ENCODE data around the gene ZBED1.
"Not testable (repeated sequence)": the region's sequence is repeated elsewhere in the genome, so short reads cannot be mapped to it uniquely, and the experiment has no call there.

Gene ZBED1

DNA sequence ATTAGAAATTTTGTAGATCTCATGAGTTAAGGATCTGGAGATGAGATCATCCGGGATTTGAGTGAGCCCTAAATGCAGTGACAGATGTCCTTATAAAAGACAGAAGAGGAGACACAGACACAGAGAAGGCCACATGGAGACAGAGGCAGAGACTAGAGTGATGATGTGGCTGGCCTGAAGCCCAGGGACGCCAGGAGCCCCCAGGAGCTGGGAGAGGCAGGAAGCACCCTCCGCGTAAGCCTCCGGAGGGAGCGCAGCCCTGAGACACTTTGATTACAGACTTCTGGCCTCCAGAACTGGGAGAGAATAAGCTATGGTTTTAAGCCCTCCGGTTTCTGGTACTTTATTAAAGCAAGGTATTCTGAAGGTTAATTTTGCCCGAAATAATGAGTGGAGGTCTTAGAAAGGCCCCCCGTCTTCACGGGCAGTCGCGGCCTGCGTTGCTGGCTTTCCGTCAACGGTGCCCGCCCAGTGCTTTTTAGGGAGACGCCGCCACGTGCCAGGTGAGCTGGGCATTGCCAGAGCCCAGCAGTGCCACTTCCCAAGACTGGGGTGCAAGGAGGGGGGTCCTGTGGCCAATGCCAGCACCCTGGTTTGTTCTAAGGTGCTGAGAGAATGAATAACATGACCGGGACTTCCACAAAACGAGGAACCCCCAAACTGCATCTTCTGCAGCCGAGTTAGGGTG lies 8.1 kb downstream of the ZBED1 start:
- no peak for DNase-seq

DNA sequence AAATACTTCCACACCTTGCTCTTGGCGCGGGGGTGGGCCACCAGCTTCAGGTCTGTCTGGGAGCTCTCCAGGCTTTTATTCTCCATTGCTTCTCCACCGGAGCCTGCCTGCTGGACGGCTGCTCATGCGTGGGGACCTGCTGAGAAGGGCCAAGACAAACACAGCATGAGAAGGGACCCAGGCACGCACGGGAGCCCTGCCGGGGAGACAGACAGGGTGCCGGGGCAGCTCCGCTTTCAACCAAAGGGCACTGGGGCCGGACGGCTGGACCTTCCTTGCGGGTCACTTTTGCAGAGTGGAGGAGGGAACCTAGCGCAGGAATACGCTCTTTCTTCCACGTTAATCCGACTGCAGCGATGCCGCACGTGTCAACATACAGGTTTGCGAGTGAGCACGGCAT lies 10.1 kb downstream of the ZBED1 start:
- DNase-seq: no peak

DNA sequence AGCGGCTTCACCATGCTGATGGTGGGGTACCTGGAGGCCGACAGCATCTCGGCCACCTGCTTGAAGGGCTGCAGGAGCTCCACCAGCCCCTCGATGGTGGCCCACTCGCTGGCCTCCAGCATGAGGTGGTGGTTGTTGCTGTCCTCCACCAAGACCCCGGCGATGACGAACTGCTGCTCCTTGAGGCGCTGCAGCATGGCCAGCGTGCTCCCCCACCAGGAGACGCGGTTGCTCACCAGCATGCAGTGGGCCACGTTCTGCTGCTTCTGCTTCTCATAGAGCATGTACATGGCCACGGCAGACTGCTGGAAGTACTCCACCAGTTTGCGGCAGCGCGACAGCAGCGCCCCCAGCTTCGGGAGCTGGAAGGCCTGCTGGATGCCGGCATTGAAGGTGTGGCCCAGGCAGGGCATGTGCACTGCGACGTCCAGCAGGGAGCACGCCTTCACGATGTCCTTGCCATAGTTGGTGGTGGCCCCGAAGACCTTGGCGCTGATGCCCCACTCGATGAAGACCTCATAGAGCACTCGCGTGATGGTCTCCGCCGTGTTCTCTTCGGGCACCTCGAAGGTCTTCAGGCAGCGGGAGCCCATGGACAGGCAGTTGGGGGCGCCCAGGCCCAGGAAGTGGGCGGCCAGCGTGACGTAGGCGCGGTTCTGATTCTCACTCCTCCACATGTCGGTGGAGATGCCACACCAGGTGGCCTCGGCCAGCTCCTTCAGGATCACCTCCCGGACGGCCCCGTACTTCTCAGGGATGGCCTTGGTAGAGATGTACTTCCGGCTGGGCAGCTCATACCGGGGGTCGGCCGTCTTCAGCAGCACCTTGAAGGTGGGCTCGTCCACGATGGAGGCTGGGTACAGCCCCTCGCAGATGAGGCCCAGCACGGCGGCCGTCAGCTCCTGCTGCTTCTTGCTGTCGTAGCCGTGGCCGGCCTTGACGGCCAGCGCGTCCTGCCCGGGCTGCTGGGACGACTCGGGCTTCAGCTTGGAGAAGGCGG lies 11.0 kb downstream of the ZBED1 start:
- no peak for DNase-seq

DNA sequence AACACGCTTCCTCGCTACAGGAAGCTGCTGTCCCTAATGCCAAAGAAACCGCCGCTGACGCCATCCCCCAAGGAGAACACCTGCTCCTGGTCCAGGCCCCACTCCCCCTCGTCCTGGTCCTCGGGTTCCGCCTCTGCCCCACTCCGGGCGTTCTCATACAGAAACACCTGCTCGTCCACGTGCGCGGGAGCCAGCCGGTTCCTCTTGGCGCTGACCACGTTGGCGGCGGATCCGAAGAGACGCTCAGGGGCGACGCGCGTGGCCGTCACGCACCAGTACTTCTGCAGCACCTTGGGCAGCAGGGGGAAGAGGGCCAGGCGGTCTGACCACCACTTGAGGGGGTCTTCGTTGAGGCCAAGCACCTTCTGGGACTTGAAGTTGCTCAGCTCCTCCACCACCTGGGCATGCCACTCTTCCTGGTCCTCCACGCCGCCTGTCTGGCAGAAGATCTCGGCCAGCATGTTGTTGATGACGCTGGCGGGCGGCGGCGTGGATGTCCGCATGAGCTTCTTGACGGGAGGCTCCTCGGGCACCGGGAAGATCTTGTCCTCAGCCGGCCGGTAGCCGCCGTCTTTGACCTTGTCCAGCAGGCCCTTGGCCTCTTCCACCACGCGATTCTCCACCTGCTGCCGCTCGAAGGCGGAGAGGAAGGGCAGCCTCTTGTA lies 12.0 kb downstream of the ZBED1 start:
- no peak for DNase-seq

DNA sequence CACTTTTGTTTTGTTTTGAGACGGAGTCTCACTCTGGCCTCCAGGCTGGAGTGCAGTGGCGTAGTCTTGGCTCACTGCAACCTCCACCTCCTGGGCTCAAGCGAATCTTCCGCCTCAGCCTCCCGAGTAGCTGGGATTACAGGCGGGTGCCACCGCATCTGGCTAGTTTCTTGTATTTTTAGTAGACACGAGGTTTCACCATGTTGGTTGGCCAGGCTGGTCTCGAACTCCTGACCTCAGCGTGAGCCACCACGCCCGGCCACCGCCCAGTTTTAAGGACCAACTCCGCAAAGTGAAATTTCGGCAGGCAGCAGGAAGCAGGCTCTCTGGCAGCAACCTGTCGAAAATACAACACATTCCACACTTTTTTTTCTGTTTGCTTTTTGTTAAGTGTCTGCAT lies 13.4 kb downstream of the ZBED1 start:
- no peak for DNase-seq

DNA sequence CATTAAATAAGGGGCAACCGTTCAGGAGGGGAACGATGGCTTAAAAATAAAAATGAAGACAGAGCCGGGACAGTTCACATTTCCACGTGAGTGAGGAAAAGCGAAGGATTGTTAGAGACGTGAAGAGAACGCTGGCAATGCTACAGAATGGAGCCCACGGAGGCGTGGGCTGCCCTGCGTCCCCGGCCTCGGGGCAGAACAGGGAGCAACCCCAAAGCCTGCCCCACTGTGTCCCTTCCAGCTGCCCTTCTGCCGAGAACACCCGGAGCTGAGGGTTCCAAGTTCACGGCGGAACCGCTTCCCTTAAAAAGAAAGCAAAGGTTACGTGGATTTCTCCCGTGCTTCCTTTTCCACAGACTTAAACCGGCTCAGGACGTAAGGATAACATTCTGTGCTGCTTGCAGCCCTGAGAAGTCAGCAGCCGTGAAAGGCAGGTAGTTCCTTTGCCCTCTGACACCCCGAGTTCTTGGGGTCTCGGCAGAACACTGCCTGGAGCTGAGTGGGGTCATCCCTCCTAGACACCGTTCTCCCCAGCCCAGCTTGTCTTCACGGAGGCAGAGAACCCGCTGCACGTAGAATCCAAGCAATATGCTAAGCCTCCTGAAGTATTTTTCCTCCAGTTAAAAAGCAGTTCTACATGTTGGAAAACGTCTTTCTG lies 14.2 kb downstream of the ZBED1 start:
- DNase-seq: no peak

DNA sequence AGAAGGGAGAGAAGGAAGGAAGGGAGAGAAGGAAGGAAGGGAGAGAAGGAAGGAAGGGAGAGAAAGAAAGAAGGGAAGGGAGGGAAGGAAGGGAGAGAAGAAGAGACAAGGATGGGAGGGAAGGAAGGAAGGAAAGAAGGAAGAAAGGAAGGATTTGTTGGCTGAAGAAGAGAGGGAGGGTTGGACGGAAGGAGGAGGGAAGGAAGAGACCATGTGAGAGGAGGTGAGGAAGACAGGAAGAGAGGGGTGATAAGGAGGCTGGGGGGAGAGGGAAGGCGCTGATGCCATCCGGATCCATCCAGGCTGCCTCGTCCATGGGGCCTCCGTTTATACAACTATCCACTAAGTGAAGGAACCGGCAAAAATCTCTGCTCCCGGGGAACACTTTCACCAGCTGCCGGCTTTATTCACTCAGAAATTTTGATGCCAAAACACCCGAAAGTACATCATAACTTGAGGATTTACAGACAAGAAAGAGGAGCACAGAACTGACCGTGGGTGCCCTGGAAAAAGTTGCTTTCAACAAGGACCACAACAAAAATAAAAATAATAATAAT lies 14.9 kb downstream of the ZBED1 start:
- DNase-seq: no peak

DNA sequence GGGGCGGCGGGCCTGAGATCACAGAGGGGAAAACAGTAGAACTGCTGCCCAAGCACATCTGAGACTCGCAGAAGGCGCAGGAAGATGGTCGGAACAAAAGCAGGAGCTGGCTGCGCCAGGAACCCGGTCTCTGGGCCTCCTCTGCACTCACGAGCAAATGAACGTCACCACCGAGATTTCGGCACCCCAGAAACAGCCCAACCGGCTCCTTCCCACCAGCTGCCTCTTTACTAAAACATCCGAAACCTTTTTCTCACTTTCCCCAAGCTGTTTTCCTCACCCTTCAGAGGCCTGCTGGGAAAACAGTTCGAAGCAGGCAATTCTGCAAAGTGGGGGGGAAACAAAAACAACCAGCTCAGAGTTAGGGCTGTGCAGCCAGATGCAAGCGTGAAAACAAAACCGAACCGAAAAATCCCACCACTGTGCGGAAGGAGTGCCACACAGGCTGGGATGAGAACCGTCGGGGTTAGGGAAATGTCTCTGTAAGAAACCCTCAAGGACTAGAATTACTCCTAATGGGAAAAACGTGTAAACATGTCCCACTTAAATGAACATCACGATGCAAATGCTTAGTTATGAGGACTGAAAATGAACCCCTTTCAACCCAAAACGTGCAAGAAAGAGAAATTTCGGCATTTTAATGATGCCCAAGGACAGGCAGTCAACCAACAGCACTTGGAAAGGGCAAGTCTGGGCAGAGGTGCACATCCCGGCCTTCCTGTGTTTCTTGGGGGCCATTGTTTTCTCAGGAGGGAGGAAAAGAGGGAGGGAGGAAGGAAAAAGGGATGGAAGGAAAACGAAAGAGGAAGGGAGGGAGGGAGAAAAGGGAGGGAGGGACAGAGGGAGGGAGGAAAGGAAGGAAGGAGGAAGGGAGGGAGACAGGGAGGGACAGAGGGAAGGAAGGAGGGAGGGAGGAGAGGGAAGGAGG lies 15.8 kb downstream of the ZBED1 start:
- DNase-seq: no peak

DNA sequence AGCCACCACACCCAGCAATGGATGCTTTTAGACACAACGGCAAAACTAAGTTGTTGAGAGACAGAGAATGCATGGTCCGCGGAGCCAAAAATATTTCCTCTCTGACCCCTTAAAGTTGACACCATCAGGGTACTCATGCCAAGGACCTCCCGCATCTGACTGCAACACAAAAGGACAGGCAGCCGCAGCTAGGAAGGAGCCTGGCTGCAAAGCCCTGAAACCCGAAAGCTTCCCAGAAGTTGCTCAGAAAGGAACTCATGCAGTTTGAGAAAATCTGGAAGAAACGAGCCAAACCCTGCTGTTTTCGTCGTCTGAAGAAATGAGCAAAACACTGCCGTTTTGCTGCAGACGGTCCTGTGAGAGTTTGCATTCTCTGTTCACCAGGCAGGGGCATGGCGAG lies 16.5 kb downstream of the ZBED1 start:
- no peak for DNase-seq

DNA sequence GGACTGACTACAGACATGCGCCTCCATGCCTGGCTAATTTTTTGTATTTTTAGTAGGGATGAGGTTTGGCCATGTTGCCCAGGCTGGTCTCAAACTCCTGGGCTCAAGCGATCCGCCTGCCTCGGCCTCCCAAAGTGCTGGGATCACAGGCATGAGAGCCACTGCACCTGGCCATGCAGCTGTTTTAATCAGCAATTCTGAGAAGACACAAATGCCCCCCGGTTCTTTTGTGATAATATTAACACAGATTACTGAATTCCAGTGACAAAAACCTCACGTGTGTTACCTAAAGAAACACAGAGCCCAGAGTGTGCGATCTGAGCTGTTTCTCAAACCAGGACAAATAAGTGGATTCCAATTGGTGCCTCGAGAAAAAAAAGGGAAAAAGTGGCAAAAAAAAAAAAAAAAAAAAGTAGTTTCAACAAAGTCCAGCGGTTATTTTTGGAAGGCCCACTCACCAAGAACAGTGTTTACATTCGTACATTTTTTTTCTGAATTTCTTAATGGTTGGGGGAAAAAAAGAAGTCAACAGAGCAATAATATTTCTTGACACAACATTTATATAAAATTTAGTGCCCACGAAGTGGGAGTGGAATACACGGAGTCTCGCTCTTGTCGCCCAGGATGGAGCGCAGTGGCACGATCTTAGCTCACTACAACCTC lies 17.2 kb downstream of the ZBED1 start:
- DNase-seq: no peak

DNA sequence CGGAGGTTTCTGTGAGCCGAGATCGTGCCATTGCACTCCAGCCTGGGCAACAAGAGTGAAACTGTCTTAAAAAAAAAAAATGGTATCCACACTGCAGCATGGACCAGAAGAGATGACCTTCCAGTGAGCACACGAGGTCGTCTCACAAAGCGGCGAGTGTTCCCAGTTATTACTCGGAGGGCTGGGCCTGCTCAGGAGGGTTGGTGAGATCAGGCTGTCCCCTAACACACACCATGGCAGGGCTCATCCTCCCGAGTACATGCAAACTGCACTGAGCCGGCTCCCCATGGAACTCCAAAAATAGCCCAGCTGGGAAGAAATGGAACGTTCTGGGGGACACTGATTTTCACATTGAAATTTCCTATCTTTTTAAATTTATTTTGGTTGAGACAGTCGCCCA lies 19.2 kb downstream of the ZBED1 start:
- DNase-seq: not testable (repeated sequence)

DNA sequence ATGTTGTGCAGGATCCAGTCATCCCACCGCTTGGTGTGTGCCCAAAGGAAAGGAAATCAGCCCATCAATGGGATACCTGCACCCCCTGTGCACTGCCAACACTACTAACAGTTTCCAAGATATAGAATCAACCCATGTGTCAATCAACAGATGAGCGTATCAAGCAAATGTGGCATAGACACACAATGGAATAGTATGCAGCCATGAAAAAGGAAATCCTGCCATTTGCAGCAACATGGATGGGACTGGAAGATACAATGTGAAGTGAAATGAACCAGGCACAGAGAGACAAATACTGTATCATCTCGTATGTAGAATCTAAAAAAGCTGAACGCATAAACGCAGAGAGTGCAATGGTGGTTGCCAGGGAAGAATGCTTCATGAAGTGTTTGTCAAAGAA lies 20.8 kb downstream of the ZBED1 start:
- DNase-seq: not testable (repeated sequence)

DNA sequence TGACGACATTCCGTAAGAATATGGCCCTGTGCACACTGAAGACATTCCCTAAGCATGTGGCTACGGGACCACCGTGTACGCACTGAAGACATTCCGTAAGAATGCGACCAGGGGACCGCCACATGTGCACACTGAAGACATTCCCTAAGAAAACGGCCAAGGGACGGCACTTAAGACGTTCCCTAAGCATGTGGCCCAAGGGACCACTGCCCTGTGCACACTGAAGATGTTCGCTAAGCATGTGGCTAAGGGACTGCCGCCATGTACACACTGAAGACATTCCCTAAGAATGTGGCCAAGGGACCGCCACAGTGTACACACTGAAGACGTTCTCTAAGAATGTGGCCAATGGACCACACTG lies 21.4 kb downstream of the ZBED1 start:
- no peak for DNase-seq

DNA sequence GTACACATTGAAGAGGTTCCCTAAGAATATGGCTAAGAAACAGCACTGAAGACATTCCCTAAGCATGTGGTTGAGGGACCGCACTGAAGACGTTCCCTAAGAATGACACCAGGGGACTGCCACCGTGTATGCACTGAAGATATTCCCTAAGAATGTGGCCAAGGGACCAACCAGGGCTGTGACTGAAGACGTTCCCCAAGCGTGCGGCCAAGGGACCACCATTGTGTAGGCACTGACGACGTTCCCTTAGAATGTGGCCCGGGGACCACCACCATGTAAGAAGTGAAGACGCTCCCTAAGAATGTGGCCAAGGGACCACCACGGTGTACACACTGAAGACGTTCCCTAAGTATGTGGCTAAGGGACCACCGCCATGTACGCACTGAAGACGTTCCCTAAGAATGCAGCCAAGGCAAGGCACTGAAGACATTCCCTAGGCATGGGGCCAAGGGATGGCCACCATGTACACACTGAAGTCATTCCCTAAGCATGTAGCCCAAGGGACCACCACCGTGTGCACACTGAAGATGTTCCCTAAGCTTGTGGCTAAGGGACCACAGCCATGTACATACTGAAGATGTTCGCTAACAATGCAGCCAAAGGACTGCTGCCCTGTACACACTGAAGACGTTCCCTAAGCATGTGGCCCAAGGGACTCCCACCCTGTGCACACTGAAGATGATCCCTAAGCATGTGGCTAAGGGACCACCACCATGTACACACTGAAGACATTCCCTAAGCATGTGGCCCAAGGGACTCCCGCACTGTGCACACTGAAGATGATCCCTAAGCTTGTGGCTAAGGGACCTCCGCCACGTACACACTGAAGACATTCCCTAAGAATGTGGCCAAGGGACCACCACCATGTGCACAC lies 22.0 kb downstream of the ZBED1 start:
- no peak for DNase-seq

DNA sequence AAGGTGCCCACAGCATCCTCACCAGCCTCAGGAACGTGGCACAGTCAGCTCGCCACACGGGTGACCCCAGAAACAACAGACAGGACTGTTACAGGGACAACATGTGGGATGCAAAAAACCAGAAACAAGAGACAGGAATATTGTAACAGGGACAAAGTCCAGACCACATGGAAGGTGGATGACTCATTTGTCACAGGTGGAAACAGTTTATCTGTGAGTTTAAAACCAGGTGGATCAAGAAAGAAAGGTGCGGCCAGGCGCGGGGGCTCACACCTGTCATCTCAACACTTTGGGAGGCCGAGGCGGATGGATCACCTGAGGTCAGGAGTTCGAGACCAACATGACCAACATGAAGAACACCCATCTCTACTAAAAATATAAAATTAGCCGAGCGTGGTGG lies 23.5 kb downstream of the ZBED1 start:
- DNase-seq: not testable (repeated sequence)

DNA sequence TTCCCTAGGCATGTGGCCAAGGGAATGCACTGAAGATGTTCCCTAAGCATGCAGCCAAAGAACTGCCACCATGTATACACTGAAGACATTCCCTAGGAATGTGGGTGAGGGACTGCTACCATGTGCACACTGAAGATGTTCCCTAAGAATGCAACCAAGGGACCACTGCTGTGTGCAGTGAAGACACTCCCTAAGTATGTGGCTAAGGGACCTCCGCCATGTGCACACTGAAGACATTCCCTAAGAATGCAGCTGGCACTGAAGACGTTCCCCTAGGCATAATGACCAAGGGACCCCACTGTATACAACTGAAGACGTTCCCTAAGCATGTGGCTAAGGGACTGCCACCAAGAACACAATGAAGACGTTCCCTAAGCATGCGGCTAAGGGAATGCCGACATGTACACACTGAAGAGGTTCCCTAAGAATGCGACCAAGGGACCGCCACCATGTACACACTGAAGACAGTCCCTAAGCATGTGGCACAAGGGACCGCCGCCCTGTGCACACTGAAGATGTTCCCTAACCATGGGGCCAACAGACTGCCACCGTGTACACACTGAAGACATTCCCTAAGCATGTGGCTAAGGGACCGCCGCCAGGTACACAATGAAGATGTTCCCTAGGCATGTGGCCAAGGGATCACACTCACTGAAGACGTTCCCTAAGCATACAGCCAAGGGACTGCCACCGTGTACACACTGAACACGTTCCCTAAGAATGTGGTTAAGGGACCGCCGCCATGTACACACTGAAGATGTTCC lies 25.6 kb downstream of the ZBED1 start:
- DNase-seq: no peak

DNA sequence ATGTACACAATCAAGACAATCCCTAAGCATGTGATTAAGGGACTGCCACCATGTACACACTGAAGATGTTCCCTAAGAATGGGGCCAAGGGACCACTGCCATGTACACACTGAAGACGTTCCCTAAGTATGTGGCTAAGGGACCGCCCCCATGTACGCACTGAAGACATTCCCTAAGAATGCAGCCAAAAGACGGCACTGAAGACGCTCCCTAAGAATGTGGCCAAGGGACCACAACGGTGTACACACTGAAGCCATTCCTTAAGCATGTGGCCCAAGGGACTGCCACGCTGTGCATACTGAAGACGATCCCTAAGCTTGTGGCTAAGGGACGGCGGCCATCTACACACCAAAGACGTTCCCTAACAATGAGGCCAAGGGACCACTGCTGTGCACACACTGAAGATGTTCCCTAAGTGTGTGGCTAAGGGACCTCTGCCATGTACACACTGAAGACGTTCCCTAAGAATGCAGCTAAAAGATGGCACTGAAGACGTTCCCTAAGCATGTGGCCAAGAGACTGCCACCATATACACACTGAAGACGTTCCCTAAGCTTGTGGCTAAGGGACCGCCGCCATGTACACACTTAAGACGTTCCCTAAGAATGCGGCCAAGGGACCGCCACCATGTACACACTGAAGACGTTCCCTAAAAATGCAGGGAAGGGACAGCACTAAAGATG lies 26.4 kb downstream of the ZBED1 start:
- no peak for DNase-seq

DNA sequence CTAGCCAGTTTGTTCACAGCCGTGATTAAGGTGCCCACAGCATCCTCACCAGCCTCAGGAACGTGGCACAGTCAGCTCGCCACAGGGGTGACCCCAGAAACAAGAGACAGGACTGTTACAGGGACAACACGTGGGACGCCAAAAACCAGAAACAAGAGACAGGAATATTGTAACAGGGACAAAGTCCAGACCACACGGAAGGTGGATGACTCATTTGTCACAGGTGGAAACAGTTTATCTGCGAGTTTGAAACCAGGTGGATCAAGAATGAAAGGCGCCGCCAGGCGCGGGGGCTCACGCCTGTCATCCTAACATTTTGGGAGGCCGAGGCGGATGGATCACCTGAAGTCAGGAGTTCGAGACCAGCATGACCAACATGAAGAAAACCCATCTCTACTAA lies 27.7 kb downstream of the ZBED1 start:
- not testable (repeated sequence) for DNase-seq

DNA sequence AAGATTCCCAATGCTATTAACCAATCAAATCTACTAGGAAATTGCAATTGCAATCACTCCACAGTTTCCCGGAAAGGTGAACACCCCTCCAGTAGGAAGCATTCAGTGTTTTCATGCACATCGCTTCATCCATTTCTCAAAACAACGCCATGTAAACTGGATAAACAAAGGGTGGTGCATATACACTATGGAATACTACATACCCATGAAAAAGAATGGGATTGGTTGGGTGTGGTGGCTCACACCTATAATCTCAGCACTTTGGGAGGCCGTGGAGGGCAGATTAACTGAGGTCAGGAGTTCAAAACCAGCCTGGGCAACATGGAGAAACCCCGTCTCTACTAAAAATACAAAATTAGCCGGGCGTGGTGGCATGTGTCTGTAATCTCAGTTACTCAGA lies 29.1 kb downstream of the ZBED1 start:
- DNase-seq: no peak
